Activated CD8-positive, alpha-beta memory T cell treated with anti-CD3 and anti-CD28 coated beads, Interleukin-2, amount 10 ng/mL, durations not matched to agents 7 days and 5 days (primary cell): ENCODE data around the gene CYP2W1. TPM values are rescaled to one million over a fixed set of nuclear protein-coding genes. Genes with fewer than 3 reads are reported as not detected.
"Not testable (repeated sequence)": the region's sequence is repeated elsewhere in the genome, so short reads cannot be mapped to it uniquely, and the experiment has no call there.

Experiments used
- ATAC-seq: fragments of 150-1000 bp; cut with Tn5 transposase; one replicate; pipeline ENCODE4 v1.10.0; 2021; ENCODE audit warnings: moderate library complexity
- CTCF ChIA-PET: fragments of 350-600 bp; sonication (Branson Sonifier 250); formaldehyde crosslinking; loops from one replicate; lab custom pipeline; 2021; ENCODE audit warnings: antibody characterized with exemption; lab: Charles Lee
- DNase-seq: peaks from one replicate; pipeline ENCODE4 v3.0.0-alpha.2; 2020
- H3K27ac Mint-ChIP-seq: one replicate; pipeline ENCODE4 v1.8.0; 2021; ENCODE audit warnings: mild to moderate bottlenecking, mixed read lengths
- H3K27me3 Mint-ChIP-seq: one replicate; pipeline ENCODE4 v1.8.0; 2021; ENCODE audit warnings: mixed read lengths
- H3K36me3 Mint-ChIP-seq: one replicate; pipeline ENCODE4 v1.8.0; 2021; ENCODE audit warnings: mild to moderate bottlenecking, mixed read lengths
- H3K4me1 Mint-ChIP-seq: one replicate; pipeline ENCODE4 v1.8.0; 2021; ENCODE audit warnings: mixed read lengths
- H3K4me3 Mint-ChIP-seq: one replicate; pipeline ENCODE4 v1.8.0; 2021; ENCODE audit warnings: mild to moderate bottlenecking, moderate library complexity, mixed read lengths
- H3K9me3 Mint-ChIP-seq: one replicate; pipeline ENCODE4 v1.8.0; 2022; ENCODE audit warnings: low read depth, mixed read lengths
- total RNA-seq, 2 experiments: library from RNA; stranded (reverse); gene quantifications; one replicate each; pipeline ENCODE4 v1.2.3, GENCODE V29; 2021

CYP2W1 gene
- total RNA-seq, 2 experiments from 2014 or later: not detected

DNA sequence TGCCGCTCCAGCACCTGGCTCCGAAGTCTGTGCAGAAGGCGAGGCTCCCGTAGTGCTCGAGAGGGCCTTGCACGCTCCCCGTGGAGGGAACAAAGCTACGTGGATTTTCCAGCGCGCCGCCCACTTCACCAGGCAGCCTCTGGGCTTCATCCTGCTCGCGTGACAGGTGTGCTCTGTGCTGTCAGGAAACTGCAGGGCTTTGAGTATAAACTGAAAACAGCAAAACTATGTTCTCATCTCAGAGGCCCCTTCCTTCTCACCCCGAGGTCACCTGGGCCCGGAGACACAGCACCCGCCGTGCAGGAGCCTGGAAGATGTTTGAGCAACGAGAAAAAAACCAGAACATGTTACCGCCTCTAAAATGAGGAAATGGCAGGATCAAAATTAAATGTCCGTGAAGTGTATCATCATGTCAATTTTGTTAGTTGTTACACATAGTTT is 43.8 kb downstream of the CYP2W1 start:
- ATAC-seq: no peak
- no peak for DNase-seq
- peak overlapping the region; percentile 14 for H3K27ac Mint-ChIP-seq
- H3K4me1 Mint-ChIP-seq: peaks cover 20% of the 10 kb centered on the region
- peak overlapping the region; percentile 75 for H3K4me3 Mint-ChIP-seq
- H3K9me3 Mint-ChIP-seq: peaks cover 2% of the 10 kb centered on the region
- CTCF ChIA-PET: interaction anchor here (1.6 to 3.5 kb wide), 2 partner anchors 18 to 33 kb away, joined by 6 to 18 read pairs; partner anchors contain the start of gene GPR146
- H3K27me3 Mint-ChIP-seq: no peaks in the 10 kb centered on the region
- H3K36me3 Mint-ChIP-seq: peaks cover 9% of the 10 kb centered on the region

DNA sequence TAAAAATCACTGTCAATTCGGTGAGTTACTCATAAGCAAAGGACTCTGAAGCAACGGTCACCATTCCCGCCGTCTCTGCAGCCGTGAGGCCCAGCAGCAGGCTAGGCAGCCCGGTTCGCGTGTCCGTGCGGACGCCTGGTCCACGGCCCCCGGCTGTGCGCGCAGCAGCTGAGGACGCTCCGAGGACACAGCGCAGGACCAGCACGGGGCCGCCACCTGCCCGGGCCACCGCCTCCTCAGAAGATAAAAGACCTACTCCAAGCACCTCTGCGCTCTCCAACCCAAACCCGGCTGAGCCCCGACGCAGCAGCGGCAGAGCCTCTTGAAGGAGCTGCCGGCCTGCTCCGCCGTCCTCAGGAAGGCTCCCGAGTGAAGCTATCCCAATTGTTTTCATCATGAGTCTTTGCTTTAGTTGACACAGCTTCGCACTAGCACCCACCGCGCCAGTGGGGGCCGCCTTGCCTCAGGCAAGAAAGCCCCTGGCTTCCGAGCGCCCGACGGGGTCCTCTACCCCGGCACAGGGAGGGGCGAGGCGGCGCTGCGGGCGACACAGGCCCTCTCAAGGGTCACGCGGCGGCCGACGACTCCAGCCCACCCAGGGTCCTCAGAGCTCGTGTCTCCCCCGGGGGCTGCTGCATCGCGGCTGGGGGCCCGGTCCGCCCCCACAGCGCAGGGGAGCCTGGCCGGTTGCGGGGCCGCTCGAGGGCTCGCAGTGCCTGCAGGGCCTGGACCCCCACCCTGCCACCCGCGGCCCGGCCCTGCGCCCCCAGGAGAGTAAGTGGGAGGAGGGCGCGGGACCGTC is 44.5 kb downstream of the CYP2W1 start:
- H3K36me3 Mint-ChIP-seq: peaks cover 5% of the 10 kb centered on the region
- peak overlapping the region; percentile 69 for H3K27ac Mint-ChIP-seq
- H3K4me3 Mint-ChIP-seq: peak overlapping the region; percentile 75
- H3K9me3 Mint-ChIP-seq: peaks cover under 1% of the 10 kb centered on the region
- CTCF ChIA-PET: interaction anchor here (0.7 to 3.5 kb wide), 4 partner anchors 15 to 60 kb away, joined by 3 to 18 read pairs (median 7); partner anchors contain the start of gene GPR146
- DNase-seq: no peak
- no peaks in the 10 kb centered on the region for H3K27me3 Mint-ChIP-seq
- no peak for ATAC-seq
- H3K4me1 Mint-ChIP-seq: peaks cover 20% of the 10 kb centered on the region

DNA sequence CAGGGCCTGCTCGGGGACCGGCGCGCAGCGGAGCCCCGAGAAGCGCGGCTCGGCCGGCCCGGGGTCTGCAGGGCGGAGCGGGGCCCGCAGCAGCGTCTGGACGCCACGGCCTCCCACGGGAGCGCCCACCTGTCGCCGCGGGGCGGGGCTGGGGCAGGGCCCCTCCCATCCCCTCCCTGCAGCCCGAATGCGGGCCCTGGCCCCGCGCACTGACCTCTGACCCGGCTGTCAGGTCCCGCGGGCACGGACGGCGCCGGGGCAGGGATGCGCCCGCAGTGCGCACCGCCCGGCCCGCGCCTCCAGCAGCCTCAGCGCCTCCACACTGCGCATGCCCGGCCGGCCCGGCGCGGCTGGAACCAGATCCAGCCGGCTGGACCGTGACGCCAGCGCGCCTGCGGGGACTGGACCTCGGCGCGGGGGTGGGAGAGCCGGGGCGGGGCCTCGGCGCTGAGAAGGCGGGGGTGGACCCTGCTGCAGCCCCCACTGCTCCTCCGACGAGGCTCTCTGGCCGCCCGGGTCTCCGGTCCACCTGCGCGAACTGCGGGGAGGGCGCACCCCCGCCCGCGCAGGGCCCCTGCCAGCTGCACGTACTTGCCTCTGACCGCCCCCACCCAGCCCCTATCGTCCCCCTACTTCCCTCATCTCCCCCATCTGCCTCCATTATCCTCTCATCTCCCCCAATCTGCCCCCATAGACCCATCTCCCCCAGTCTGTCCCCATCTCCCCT is 45.2 kb downstream of the CYP2W1 start:
- DNase-seq (peak; percentile 91), ATAC-seq (peak; percentile 92)
- Mint-ChIP-seq H3K4me3 (peak overlapping the region; percentile 64), H3K36me3 (peaks cover 1% of the 10 kb centered on the region), H3K27ac (peak overlapping the region; percentile 79), H3K27me3 (no peaks in the 10 kb centered on the region), H3K9me3 (no peaks in the 10 kb centered on the region), H3K4me1 (peaks cover 26% of the 10 kb centered on the region)
- CTCF ChIA-PET: interaction anchor here (0.9 to 3.5 kb wide), 4 partner anchors 14 to 37 kb away, joined by 3 to 18 read pairs (median 9); partner anchors contain the start of gene GPR146

DNA sequence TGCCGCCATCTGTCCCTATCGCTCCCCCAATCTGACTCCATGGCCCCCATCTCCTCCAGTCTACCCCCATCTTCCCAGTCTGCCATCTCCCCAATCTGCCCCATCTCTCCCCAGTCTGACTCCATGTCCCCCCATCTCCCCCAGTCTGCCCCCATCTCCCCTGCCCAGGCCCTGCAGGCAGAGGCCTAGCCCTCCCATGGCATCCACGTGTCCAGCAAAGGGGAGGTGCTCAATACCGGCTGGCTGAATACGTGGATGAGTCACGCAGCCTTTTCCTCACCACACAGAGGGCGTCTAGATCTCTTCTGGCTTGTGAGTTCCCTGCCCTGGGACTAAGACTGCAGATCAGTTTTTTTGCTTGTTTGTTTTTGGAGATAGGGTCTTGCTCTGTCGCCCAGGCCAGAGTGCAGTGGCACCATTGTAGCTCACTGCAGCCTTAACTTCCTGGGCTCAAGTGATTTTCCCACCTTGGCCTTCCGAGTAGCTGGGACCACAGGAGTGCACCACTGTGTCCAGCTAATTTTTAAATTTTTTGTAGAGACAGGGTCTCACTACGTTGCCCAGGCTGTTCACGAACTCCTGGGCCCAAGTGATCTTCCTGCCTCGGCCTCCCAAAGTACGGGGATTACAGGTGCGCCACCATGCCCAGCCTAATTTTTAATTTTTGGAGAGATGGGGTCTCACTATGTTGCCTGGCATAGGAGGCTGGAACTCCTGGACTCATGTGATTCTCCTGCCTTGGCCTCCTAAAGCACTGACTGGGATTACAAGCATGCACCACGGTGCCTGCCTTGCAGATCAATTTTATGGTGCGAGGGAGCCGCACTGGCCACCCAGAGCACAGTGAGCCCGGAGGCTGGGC is 46.0 kb downstream of the CYP2W1 start:
- CTCF ChIA-PET: interaction anchor here (1.3 to 3.5 kb wide), 2 partner anchors 36 to 37 kb away, joined by 7 to 18 read pairs; no protein-coding TSS in a partner anchor
- Mint-ChIP-seq H3K36me3 (peaks cover 1% of the 10 kb centered on the region), H3K4me1 (peaks cover 34% of the 10 kb centered on the region), H3K27ac (peak overlapping the region; percentile 79), H3K9me3 (no peaks in the 10 kb centered on the region), H3K4me3 (peak overlapping the region; percentile 64), H3K27me3 (no peaks in the 10 kb centered on the region)
- ATAC-seq (peak; percentile 75), DNase-seq (peak; percentile 87)

- Mint-ChIP-seq H3K36me3 (peaks cover 1% of the 10 kb centered on the region), H3K4me1 (peaks cover 36% of the 10 kb centered on the region), H3K27me3 (no peaks in the 10 kb centered on the region), H3K9me3 (no peaks in the 10 kb centered on the region), H3K27ac (no peak overlapping the region), H3K4me3 (no peak overlapping the region)
- ATAC-seq: no peak
- DNase-seq: no peak
- CTCF ChIA-PET: interaction anchor here (1.3 to 3.5 kb wide), 2 partner anchors 36 kb away, joined by 7 to 18 read pairs; no protein-coding TSS in a partner anchor
Measured at GRCh38 chr7:1029637-1030443, 46.9 kb downstream of the CYP2W1 start.

- CTCF ChIA-PET: no interaction called here
- Mint-ChIP-seq H3K36me3 (peaks cover 1% of the 10 kb centered on the region), H3K27me3 (no peaks in the 10 kb centered on the region), H3K27ac (no peak overlapping the region), H3K4me1 (peaks cover 36% of the 10 kb centered on the region), H3K9me3 (no peaks in the 10 kb centered on the region), H3K4me3 (no peak overlapping the region)
- no peak for DNase-seq
- no peak for ATAC-seq
Measured at GRCh38 chr7:1030444-1031070, 47.6 kb downstream of the CYP2W1 start.

DNA sequence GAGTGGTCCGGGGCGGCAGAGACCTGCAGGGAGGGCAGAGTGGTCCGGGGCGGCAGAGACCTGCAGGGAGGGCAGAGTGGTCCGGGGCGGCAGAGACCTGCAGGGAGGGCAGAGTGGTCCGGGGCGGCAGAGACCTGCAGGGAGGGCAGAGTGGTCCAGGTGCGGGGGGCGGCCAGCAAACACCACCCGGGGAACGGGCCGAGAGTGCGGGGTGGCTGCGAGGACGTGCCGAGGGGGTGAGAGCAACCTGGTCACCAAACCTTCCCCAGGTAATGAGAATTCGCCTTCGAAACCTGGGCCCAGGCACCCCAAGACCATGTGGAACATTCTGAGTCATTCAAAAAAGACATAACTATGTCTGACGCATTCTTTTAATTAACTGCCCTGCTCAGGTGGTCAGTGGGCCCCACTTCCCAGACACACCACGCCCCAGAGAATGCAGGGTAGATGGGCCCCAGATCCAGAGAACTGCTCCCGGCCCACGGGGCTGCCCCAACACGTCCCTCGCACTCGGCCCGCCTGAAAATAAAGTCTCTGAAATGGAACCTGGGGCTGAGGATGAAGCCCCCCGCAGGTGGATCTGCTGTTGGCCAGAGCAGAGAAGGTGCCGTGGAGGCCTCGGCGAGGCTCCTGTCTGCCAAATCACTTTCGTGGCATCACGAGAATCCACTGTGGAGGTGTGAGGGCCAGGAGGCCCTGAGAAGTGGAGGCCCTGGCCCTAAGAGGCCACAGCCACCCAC is 48.9 kb downstream of the CYP2W1 start:
- CTCF ChIA-PET: no interaction called here
- DNase-seq (no peak), ATAC-seq (no peak)
- Mint-ChIP-seq H3K4me1 (peaks cover 31% of the 10 kb centered on the region), H3K27ac (no peak overlapping the region), H3K4me3 (no peak overlapping the region), H3K27me3 (no peaks in the 10 kb centered on the region), H3K36me3 (peaks cover 1% of the 10 kb centered on the region), H3K9me3 (no peaks in the 10 kb centered on the region)

- H3K27ac Mint-ChIP-seq: no peak overlapping the region
- no peaks in the 10 kb centered on the region for H3K36me3 Mint-ChIP-seq
- DNase-seq (no peak), ATAC-seq (no peak)
- H3K4me1 Mint-ChIP-seq: peaks cover 26% of the 10 kb centered on the region
- CTCF ChIA-PET: interaction anchor here (1.9 to 2.4 kb wide), 2 partner anchors 33 to 40 kb away, joined by 8 to 9 read pairs; no protein-coding TSS in a partner anchor
- H3K4me3 Mint-ChIP-seq: no peak overlapping the region
- H3K9me3 Mint-ChIP-seq: no peaks in the 10 kb centered on the region
- no peaks in the 10 kb centered on the region for H3K27me3 Mint-ChIP-seq
Measured at GRCh38 chr7:1032536-1033181, 49.7 kb downstream of the CYP2W1 start.

GRCh38 chr7:1033546-1034145 is 50.7 kb downstream of the CYP2W1 start:
- H3K4me1 Mint-ChIP-seq: peaks cover 26% of the 10 kb centered on the region
- H3K4me3 Mint-ChIP-seq: no peak overlapping the region
- H3K36me3 Mint-ChIP-seq: no peaks in the 10 kb centered on the region
- no peak for ATAC-seq
- CTCF ChIA-PET: interaction anchor here (0.9 to 2.4 kb wide), 3 partner anchors 32 to 52 kb away, joined by 3 to 9 read pairs (median 8); no protein-coding TSS in a partner anchor
- DNase-seq: peak; percentile 50
- H3K9me3 Mint-ChIP-seq: no peaks in the 10 kb centered on the region
- H3K27me3 Mint-ChIP-seq: no peaks in the 10 kb centered on the region
- H3K27ac Mint-ChIP-seq: no peak overlapping the region

DNA sequence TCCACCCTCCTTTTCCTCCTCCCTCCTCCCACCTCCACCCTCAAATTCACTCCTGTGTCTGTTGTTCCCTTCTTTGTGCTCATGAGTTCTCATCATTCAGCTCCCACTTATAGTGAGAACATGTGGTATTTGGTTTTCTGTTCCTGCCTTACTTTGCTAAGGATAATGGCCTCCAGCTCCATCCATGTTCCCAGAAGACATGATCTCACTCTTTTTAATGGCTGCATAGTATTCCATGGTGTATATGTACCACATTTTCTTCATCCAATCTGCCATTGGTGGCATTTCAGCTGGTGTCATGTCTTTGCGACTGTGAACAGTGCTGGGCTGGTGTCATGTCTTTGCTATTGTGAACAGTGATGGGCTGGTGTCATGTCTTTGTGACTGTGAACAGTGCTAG is 51.8 kb downstream of the CYP2W1 start:
- H3K36me3 Mint-ChIP-seq, H3K9me3 Mint-ChIP-seq: not testable (repeated sequence)
- CTCF ChIA-PET: interaction anchor here (0.9 to 2.4 kb wide), 3 partner anchors 31 to 51 kb away, joined by 3 to 9 read pairs (median 8); no protein-coding TSS in a partner anchor

More for the DNA sequence above, 51.8 kb downstream of the CYP2W1 start:
- H3K4me3 Mint-ChIP-seq, DNase-seq, H3K27me3 Mint-ChIP-seq, H3K27ac Mint-ChIP-seq, ATAC-seq: not testable (repeated sequence)
- H3K4me1 Mint-ChIP-seq: peaks cover 18% of the 10 kb centered on the region
